HUDEP-2 (cell line): Measurements from ENCODE around the gene MRGPRD.
A peak's percentile ranks its signal among the peaks of the same experiment; 100 is the strongest.

Experiments
- DNase-seq, 76 experiments: peaks; one replicate each; lab custom pipeline; 2025; ENCODE audit not compliant: unreplicated experiment in 76 of 76; lab: John Stamatoyannopoulos, UW

Gene MRGPRD

GRCh38 chr11:68980776-68981065 is at the start of gene MRGPRD:
Gene MRGPRD (minus strand): TSS chr11:68980986. CDS start chr11:68980986, 0 bp downstream.
- no peak for DNase-seq

- no peak for DNase-seq
Observed at GRCh38 chr11:69030301-69030700, 49.5 kb upstream of the MRGPRD start.

- no peak for DNase-seq
Observed at GRCh38 chr11:69027704-69028372, 47.1 kb upstream of the MRGPRD start.

- DNase-seq = no peak
Observed at GRCh38 chr11:69024509-69024908, 43.7 kb upstream of the MRGPRD start.

- DNase-seq = no peak
Observed at GRCh38 chr11:69022260-69022659, 41.5 kb upstream of the MRGPRD start.

GRCh38 chr11:69018924-69019323 is 38.1 kb upstream of the MRGPRD start:
- no peak for DNase-seq

GRCh38 chr11:69017951-69018350 is 37.2 kb upstream of the MRGPRD start:
- DNase-seq = no peak

GRCh38 chr11:69014898-69015549 is 34.2 kb upstream of the MRGPRD start:
- DNase-seq = no peak

GRCh38 chr11:69014084-69014851 is 33.5 kb upstream of the MRGPRD start:
- DNase-seq = no peak

- peak in 1 of 76 experiments; percentile 11 for DNase-seq
Observed at GRCh38 chr11:69013009-69013951, 32.5 kb upstream of the MRGPRD start, which contains the start of gene MRGPRF. Gene MRGPRF (minus strand): TSS chr11:69013246. CDS start chr11:69009901, 3,345 bp downstream.

GRCh38 chr11:69012092-69013008 is 31.6 kb upstream of the MRGPRD start:
- no peak for DNase-seq

- no peak for DNase-seq
Observed at GRCh38 chr11:69011624-69012091, 30.9 kb upstream of the MRGPRD start.

GRCh38 chr11:69010964-69011623 is 30.3 kb upstream of the MRGPRD start:
- DNase-seq = peak in 54 of 76 experiments; percentile 8 to 70 (median 46)

- DNase-seq = no peak
Observed at GRCh38 chr11:69010361-69010891, 29.6 kb upstream of the MRGPRD start.

GRCh38 chr11:69009441-69010211 is 28.8 kb upstream of the MRGPRD start:
- DNase-seq = no peak

GRCh38 chr11:69008737-69009440 is 28.1 kb upstream of the MRGPRD start:
- DNase-seq = peak in 68 of 76 experiments; percentile 7 to 79 (median 57)

- DNase-seq = no peak
Observed at GRCh38 chr11:69007975-69008381, 27.2 kb upstream of the MRGPRD start.
